ENCODE measurements around the gene TTC4.
"Not testable (repeated sequence)": the region's sequence is repeated elsewhere in the genome, so short reads cannot be mapped to it uniquely, and the experiment has no call there.

TTC4 gene

GRCh38 chr1:54764133-54764921 lies 48.7 kb downstream of the TTC4 start, which contains the start of gene PARS2:
TSS of gene PARS2 (minus strand) at chr1:54764523. CDS start at chr1:54759161, 5,362 bp downstream.
- DNase-seq (ENCODE audit: low read depth in 1 of 2, low spot score in 1 of 2): peak; percentile 93 to 98
- no peak for TF ChIP-seq JUND (IDR thresholded peaks at IDR 0.05; ENCODE audit: low read depth)
- in situ Hi-C loops (cut with HindIII; ENCODE audit: low pct_unique_long_range_greater_than_20kb, low sequenced_read_pairs): no loop called here

- TF ChIP-seq JUND (IDR thresholded peaks at IDR 0.05; ENCODE audit: low read depth): no peak
- no peak for DNase-seq (ENCODE audit: low read depth in 1 of 2, low spot score in 1 of 2)
- in situ Hi-C loops (cut with HindIII; ENCODE audit: low pct_unique_long_range_greater_than_20kb, low sequenced_read_pairs): no loop called here
Observed at GRCh38 chr1:54764922-54765561, 49.4 kb downstream of the TTC4 start.

- no peak for DNase-seq (ENCODE audit: low read depth in 1 of 2, low spot score in 1 of 2)
- no peak for TF ChIP-seq JUND (IDR thresholded peaks at IDR 0.05; ENCODE audit: low read depth)
- in situ Hi-C loops (cut with HindIII; ENCODE audit: low pct_unique_long_range_greater_than_20kb, low sequenced_read_pairs): no loop called here
Observed at GRCh38 chr1:54766726-54767125, 51.1 kb downstream of the TTC4 start.

- in situ Hi-C loops (cut with HindIII; ENCODE audit: low pct_unique_long_range_greater_than_20kb, low sequenced_read_pairs): no loop called here
- no peak for DNase-seq (ENCODE audit: low read depth in 1 of 2, low spot score in 1 of 2)
- TF ChIP-seq JUND (IDR thresholded peaks at IDR 0.05; ENCODE audit: low read depth): no peak
Observed at GRCh38 chr1:54767526-54767925, 51.9 kb downstream of the TTC4 start.

- no peak for TF ChIP-seq JUND (IDR thresholded peaks at IDR 0.05; ENCODE audit: low read depth)
- in situ Hi-C loops (cut with HindIII; ENCODE audit: low pct_unique_long_range_greater_than_20kb, low sequenced_read_pairs): no loop called here
- peak in 1 of 2 experiments; percentile 14 for DNase-seq (ENCODE audit: low read depth in 1 of 2, low spot score in 1 of 2)
Observed at GRCh38 chr1:54768093-54768492, 52.4 kb downstream of the TTC4 start.

GRCh38 chr1:54772951-54773350 lies 57.3 kb downstream of the TTC4 start:
- TF ChIP-seq JUND (IDR thresholded peaks at IDR 0.05; ENCODE audit: low read depth): no peak
- in situ Hi-C loops (cut with HindIII; ENCODE audit: low pct_unique_long_range_greater_than_20kb, low sequenced_read_pairs): no loop called here
- no peak for DNase-seq (ENCODE audit: low read depth in 1 of 2, low spot score in 1 of 2)

- TF ChIP-seq JUND (IDR thresholded peaks at IDR 0.05; ENCODE audit: low read depth): no peak
- DNase-seq (ENCODE audit: low read depth in 1 of 2, low spot score in 1 of 2): peak in 1 of 2 experiments; percentile 31
- in situ Hi-C loops (cut with HindIII; ENCODE audit: low pct_unique_long_range_greater_than_20kb, low sequenced_read_pairs): no loop called here
Observed at GRCh38 chr1:54774820-54775498, 59.3 kb downstream of the TTC4 start.

- in situ Hi-C loops (cut with HindIII; ENCODE audit: low pct_unique_long_range_greater_than_20kb, low sequenced_read_pairs); DNase-seq (ENCODE audit: low read depth in 1 of 2, low spot score in 1 of 2): not testable (repeated sequence)
Observed at GRCh38 chr1:54775828-54776721, 60.4 kb downstream of the TTC4 start.

- in situ Hi-C loops (cut with HindIII; ENCODE audit: low pct_unique_long_range_greater_than_20kb, low sequenced_read_pairs): no loop called here
- no peak for DNase-seq (ENCODE audit: low read depth in 1 of 2, low spot score in 1 of 2)
- TF ChIP-seq JUND (IDR thresholded peaks at IDR 0.05; ENCODE audit: low read depth): no peak
Observed at GRCh38 chr1:54777011-54777410, 61.4 kb downstream of the TTC4 start.

GRCh38 chr1:54777431-54777830 lies 61.8 kb downstream of the TTC4 start:
- TF ChIP-seq JUND (IDR thresholded peaks at IDR 0.05; ENCODE audit: low read depth): no peak
- in situ Hi-C loops (cut with HindIII; ENCODE audit: low pct_unique_long_range_greater_than_20kb, low sequenced_read_pairs): no loop called here
- DNase-seq (ENCODE audit: low read depth in 1 of 2, low spot score in 1 of 2): no peak

- no peak for DNase-seq (ENCODE audit: low read depth in 1 of 2, low spot score in 1 of 2)
- in situ Hi-C loops (cut with HindIII; ENCODE audit: low pct_unique_long_range_greater_than_20kb, low sequenced_read_pairs): no loop called here
- TF ChIP-seq JUND (IDR thresholded peaks at IDR 0.05; ENCODE audit: low read depth): no peak
Observed at GRCh38 chr1:54781023-54781723, 65.5 kb downstream of the TTC4 start.

GRCh38 chr1:54782156-54782555 lies 66.5 kb downstream of the TTC4 start:
- DNase-seq (ENCODE audit: low read depth in 1 of 2, low spot score in 1 of 2): no peak
- no peak for TF ChIP-seq JUND (IDR thresholded peaks at IDR 0.05; ENCODE audit: low read depth)
- in situ Hi-C loops (cut with HindIII; ENCODE audit: low pct_unique_long_range_greater_than_20kb, low sequenced_read_pairs): no loop called here

Measured in T47D (cell line).